T-helper 1 cell treated with Interleukin-12 subunit alpha and Interleukin-12 subunit beta and Interleukin-4 antibody, amounts not matched to agents 30 μg/mL and 1 μg/mL, for 36 hours (primary cell): ENCODE measurements around the gene RORB.

Experiments
- H3K27ac Mint-ChIP-seq: one replicate; pipeline ENCODE4 v1.8.0; 2021; ENCODE audit warnings: mild to moderate bottlenecking, mixed read lengths
- H3K27me3 Mint-ChIP-seq: one replicate; pipeline ENCODE4 v1.8.0; 2021; ENCODE audit warnings: low read depth, mixed read lengths
- H3K36me3 Mint-ChIP-seq: one replicate; pipeline ENCODE4 v1.8.0; 2021; ENCODE audit warnings: low read depth, mixed read lengths
- H3K4me1 Mint-ChIP-seq: one replicate; pipeline ENCODE4 v1.8.0; 2021; ENCODE audit warnings: low read depth, mixed read lengths
- H3K4me3 Mint-ChIP-seq: one replicate; pipeline ENCODE4 v1.8.0; 2021; ENCODE audit warnings: mild to moderate bottlenecking, moderate library complexity, mixed read lengths
- H3K9me3 Mint-ChIP-seq: one replicate; pipeline ENCODE4 v1.8.0; 2021; ENCODE audit warnings: mixed read lengths

Gene RORB

DNA sequence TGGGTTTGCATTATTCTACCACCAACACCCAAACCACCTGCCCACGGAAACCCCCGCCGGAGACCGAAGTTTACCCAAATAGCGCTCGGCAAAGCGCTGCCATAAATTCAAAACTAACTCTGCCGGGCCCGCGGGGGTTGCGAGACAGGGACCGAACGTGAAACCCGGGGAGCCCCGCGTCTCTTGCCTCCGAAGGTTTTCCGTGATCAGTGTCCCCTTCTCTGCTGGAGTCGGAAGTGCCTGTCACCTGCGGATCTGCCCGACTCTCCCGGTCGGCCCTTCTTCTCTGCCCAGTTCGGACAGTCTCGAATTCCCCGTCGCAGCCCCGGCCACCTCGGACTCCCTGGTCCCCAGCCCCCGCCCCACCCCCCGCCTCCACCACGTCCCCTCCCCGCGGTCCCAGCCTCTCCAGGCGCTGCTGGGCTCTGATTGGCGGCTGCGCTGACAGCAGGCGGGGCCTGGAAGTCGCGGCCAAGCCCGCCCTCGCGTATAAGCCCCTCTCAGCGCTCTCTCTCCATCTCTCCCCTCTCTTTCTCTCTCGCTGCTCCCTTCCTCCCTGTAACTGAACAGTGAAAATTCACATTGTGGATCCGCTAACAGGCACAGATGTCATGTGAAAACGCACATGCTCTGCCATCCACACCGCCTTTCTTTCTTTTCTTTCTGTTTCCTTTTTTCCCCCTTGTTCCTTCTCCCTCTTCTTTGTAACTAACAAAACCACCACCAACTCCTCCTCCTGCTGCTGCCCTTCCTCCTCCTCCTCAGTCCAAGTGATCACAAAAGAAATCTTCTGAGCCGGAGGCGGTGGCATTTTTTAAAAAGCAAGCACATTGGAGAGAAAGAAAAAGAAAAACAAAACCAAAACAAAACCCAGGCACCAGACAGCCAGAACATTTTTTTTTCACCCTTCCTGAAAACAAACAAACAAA is at the start of gene RORB:
TSS of gene RORB (plus strand) at position 517 of the 929 bp plus-strand sequence. CDS start 642 bp downstream, outside the sequence.
- no peaks in the 10 kb centered on the region for H3K9me3 Mint-ChIP-seq
- H3K27ac Mint-ChIP-seq: peak within 1 kb of the TSS; percentile 86
- peaks cover 3% of the 10 kb centered on the region for H3K36me3 Mint-ChIP-seq
- H3K4me1 Mint-ChIP-seq: peaks cover 29% of the 10 kb centered on the region
- peak within 1 kb of the TSS; percentile 99 for H3K4me3 Mint-ChIP-seq
- H3K27me3 Mint-ChIP-seq: peaks cover 80% of the 10 kb centered on the region

DNA sequence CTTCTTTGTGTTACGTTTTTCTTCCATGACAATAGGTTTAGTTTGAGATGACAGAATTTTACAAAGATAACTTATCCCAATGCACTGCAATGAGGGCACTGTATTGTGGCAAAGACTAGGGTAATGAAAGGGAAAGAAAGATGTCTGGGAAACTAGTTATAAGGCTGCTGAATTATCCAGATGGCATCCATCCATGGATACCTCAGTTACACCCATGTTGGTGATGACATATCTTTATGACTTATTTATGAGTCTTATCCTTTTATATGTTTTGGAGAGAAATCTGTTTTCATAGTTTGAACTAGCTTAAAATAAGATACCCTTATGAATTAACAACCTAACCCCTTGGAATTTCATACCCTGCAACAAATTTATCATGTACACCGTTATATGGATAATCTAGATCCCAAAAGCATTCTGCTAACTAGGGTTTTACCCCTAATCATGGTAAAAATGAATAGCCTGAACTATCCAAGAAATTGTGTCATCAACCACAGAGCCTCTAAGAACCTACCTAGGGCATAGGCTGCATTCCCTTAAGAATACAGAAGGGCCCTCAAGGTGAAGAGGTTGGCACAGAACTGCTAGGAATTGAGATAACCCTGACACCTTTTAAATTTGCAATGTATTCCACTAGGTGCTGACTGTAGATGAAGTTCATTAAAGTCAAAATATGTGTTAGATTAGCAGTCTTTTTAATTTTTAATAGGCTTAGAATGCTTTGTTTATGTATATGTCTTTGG is 49.5 kb upstream of the RORB start:
- Mint-ChIP-seq H3K4me1 (no peaks in the 10 kb centered on the region), H3K36me3 (no peaks in the 10 kb centered on the region), H3K4me3 (no peak overlapping the region), H3K27me3 (no peaks in the 10 kb centered on the region), H3K27ac (no peak overlapping the region), H3K9me3 (no peaks in the 10 kb centered on the region)

- no peaks in the 10 kb centered on the region for H3K9me3 Mint-ChIP-seq
- H3K36me3 Mint-ChIP-seq: no peaks in the 10 kb centered on the region
- no peaks in the 10 kb centered on the region for H3K4me1 Mint-ChIP-seq
- H3K27ac Mint-ChIP-seq: no peak overlapping the region
- H3K4me3 Mint-ChIP-seq: no peak overlapping the region
- H3K27me3 Mint-ChIP-seq: no peaks in the 10 kb centered on the region
Measured at GRCh38 chr9:74449060-74449459, 48.1 kb upstream of the RORB start.

DNA sequence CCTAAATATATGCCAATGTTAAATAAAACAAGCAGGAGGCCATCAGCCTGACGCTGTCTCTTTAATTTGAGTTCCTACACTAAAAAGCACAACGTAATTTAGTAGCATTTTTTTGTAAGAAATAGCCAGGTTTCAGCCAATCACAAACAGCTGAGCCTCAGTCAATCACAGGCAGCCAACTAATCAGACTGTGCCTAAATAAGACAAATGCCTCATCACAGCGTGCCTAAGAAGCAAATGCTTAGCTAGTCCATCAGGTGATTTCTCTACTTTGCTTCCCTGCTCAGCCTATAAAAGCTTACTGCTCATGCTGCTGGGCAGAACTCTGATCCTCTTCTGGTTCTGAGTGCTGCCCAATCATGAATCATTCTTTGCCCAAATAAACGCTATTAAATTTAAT is 38.3 kb upstream of the RORB start:
- Mint-ChIP-seq H3K36me3 (no peaks in the 10 kb centered on the region), H3K4me1 (no peaks in the 10 kb centered on the region), H3K4me3 (no peak overlapping the region), H3K9me3 (no peaks in the 10 kb centered on the region), H3K27ac (no peak overlapping the region), H3K27me3 (no peaks in the 10 kb centered on the region)

DNA sequence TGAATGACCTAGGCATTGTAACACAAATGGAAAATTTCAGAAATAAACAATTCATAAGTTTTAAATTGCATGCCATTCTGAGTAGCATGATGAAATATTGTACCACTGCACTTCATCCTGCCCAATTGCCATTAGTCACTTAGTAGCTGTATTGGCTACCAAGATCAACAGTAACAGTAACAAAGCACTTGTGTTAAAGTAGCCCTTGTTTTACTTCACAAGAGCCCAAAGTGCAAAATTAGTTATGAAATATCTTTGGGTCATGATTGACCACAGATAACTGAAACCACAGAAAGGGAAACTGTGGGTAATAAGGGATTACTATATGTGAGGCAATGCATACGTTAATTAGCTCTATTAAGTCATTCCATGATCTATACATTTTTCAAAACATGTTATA is 33.3 kb upstream of the RORB start:
- Mint-ChIP-seq H3K27me3 (no peaks in the 10 kb centered on the region), H3K9me3 (no peaks in the 10 kb centered on the region), H3K36me3 (no peaks in the 10 kb centered on the region), H3K4me3 (no peak overlapping the region), H3K4me1 (no peaks in the 10 kb centered on the region), H3K27ac (no peak overlapping the region)

GRCh38 chr9:74478606-74479005 is 18.5 kb upstream of the RORB start:
- no peaks in the 10 kb centered on the region for H3K9me3 Mint-ChIP-seq
- H3K36me3 Mint-ChIP-seq: no peaks in the 10 kb centered on the region
- H3K4me3 Mint-ChIP-seq: no peak overlapping the region
- no peaks in the 10 kb centered on the region for H3K27me3 Mint-ChIP-seq
- H3K4me1 Mint-ChIP-seq: no peaks in the 10 kb centered on the region
- no peak overlapping the region for H3K27ac Mint-ChIP-seq

GRCh38 chr9:74479711-74480110 is 17.4 kb upstream of the RORB start:
- Mint-ChIP-seq H3K27ac (no peak overlapping the region), H3K4me1 (no peaks in the 10 kb centered on the region), H3K4me3 (no peak overlapping the region), H3K36me3 (no peaks in the 10 kb centered on the region), H3K27me3 (no peaks in the 10 kb centered on the region), H3K9me3 (no peaks in the 10 kb centered on the region)

- Mint-ChIP-seq H3K4me3 (no peak overlapping the region), H3K9me3 (no peaks in the 10 kb centered on the region), H3K27ac (no peak overlapping the region), H3K36me3 (no peaks in the 10 kb centered on the region), H3K27me3 (peaks cover 19% of the 10 kb centered on the region), H3K4me1 (no peaks in the 10 kb centered on the region)
Measured at GRCh38 chr9:74487395-74487794, 9.7 kb upstream of the RORB start.

DNA sequence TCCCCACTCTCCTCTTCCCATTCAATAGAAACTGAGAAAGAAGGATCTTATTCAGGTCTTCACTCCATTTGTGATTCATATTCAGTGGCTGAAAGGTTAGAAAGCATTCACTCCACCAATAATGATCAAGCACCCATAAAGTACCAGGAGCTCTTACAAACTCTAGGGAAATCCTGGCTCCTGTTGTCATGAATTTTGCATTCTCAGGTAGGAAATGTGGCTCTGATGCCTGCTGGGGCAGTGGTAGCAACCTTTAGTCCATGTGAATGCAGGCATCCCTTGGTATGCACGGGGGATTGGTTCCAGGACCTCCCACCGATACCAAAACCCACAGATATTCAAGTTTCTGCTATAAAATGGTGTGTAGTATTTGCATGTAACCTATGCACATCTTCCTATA is 3.6 kb upstream of the RORB start:
- H3K9me3 Mint-ChIP-seq: no peaks in the 10 kb centered on the region
- no peak overlapping the region for H3K27ac Mint-ChIP-seq
- no peak overlapping the region for H3K4me3 Mint-ChIP-seq
- peaks cover 15% of the 10 kb centered on the region for H3K4me1 Mint-ChIP-seq
- H3K27me3 Mint-ChIP-seq: peaks cover 52% of the 10 kb centered on the region
- H3K36me3 Mint-ChIP-seq: peaks cover 1% of the 10 kb centered on the region

GRCh38 chr9:74494490-74494889 is 2.6 kb upstream of the RORB start:
- peaks cover 2% of the 10 kb centered on the region for H3K36me3 Mint-ChIP-seq
- H3K9me3 Mint-ChIP-seq: no peaks in the 10 kb centered on the region
- H3K27ac Mint-ChIP-seq: no peak overlapping the region
- H3K4me3 Mint-ChIP-seq: no peak overlapping the region
- peaks cover 61% of the 10 kb centered on the region for H3K27me3 Mint-ChIP-seq
- peaks cover 21% of the 10 kb centered on the region for H3K4me1 Mint-ChIP-seq

- Mint-ChIP-seq H3K4me3 (peak overlapping the region; percentile 99), H3K9me3 (no peaks in the 10 kb centered on the region), H3K27ac (no peak overlapping the region), H3K4me1 (peaks cover 29% of the 10 kb centered on the region), H3K27me3 (peaks cover 80% of the 10 kb centered on the region), H3K36me3 (peaks cover 3% of the 10 kb centered on the region)
Measured at GRCh38 chr9:74496406-74496805, 729 bp upstream of the RORB start.

- Mint-ChIP-seq H3K4me3 (peak overlapping the region; percentile 99), H3K36me3 (peaks cover 3% of the 10 kb centered on the region), H3K27me3 (peaks cover 75% of the 10 kb centered on the region), H3K27ac (peak overlapping the region; percentile 86), H3K4me1 (peaks cover 29% of the 10 kb centered on the region), H3K9me3 (no peaks in the 10 kb centered on the region)
Measured at GRCh38 chr9:74497748-74498620, 849 bp downstream of the RORB start.

DNA sequence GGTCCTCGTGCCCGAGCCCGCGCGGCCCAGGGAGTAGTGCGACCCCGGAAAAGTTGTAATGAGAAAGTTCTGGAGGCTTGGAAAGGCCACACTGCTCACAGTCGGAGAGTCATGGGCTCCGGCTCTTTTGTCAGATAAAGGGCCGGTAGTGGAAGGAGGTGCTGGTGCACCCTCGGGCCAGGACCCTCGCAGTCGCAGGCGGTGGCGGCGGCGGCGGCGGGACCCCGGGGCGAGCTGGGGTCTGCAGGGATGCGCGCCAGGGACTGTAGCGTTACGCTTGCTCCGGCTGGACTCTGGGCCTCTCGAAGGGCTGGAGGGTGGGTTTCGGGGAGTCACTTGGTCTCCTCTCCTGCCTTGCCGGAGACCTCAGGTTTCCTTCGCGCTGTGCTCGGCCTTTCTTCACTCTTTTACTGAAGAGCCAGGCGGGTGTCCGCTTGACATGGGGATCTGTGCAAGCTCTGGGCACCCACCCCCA is 1.5 kb downstream of the RORB start:
- H3K27ac Mint-ChIP-seq: no peak overlapping the region
- peaks cover 3% of the 10 kb centered on the region for H3K36me3 Mint-ChIP-seq
- H3K27me3 Mint-ChIP-seq: peaks cover 76% of the 10 kb centered on the region
- H3K4me3 Mint-ChIP-seq: peak overlapping the region; percentile 73
- H3K9me3 Mint-ChIP-seq: no peaks in the 10 kb centered on the region
- peaks cover 29% of the 10 kb centered on the region for H3K4me1 Mint-ChIP-seq

- peaks cover 74% of the 10 kb centered on the region for H3K27me3 Mint-ChIP-seq
- H3K27ac Mint-ChIP-seq: no peak overlapping the region
- peaks cover 29% of the 10 kb centered on the region for H3K4me1 Mint-ChIP-seq
- peak overlapping the region; percentile 73 for H3K4me3 Mint-ChIP-seq
- no peaks in the 10 kb centered on the region for H3K9me3 Mint-ChIP-seq
- peaks cover 3% of the 10 kb centered on the region for H3K36me3 Mint-ChIP-seq
Measured at GRCh38 chr9:74499111-74499601, 2.0 kb downstream of the RORB start.
